GM18858 (cell line): ENCODE data around the gene SLFN14.
"Not testable (repeated sequence)": the region's sequence is repeated elsewhere in the genome, so short reads cannot be mapped to it uniquely, and the experiment has no call there.

ENCODE experiments used
- ATAC-seq: cut with Tn5 transposase; IDR thresholded peaks from one replicate; pipeline ENCODE4 v1.9.1; 2021; ENCODE audit not compliant: unreplicated experiment

SLFN14 gene

GRCh38 chr17:35523296-35523695 is 37.3 kb downstream of the SLFN14 start:
- no peak for ATAC-seq

DNA sequence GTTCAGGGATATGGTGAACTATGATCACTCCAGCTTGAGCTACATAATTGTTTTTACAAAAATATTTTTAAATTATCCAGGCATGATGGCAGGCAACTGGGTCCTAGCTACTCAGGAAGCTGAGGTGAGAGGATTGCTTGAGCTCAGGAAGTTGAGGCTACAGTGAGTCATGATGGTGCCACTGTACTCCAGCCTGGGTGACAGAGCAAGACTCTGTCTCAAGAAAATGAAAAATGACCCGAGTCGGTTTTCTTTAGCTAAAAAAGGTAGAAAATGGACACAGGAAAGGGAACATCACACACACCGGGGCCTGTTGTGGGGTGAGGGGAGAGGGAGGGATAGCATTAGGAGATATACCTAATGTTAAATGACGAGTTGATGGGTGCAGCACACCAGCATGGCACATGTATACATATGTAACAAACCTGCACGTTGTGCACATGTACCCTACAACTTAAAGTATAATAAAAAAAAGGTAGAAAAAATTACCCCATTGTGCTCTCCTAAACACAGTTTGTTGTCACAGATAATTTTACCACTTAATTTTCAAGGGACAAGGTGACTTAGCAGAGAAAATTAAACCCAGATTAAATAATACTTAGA is 38.9 kb downstream of the SLFN14 start:
- ATAC-seq: not testable (repeated sequence)

GRCh38 chr17:35521150-35521549 is 39.5 kb downstream of the SLFN14 start:
- ATAC-seq: no peak

GRCh38 chr17:35519906-35520442 is 40.6 kb downstream of the SLFN14 start:
- ATAC-seq: no peak

GRCh38 chr17:35519439-35519838 is 41.2 kb downstream of the SLFN14 start:
- ATAC-seq: no peak

- not testable (repeated sequence) for ATAC-seq
These were observed 42.2 kb downstream of the SLFN14 start for GRCh38 chr17:35518431-35518830.

DNA sequence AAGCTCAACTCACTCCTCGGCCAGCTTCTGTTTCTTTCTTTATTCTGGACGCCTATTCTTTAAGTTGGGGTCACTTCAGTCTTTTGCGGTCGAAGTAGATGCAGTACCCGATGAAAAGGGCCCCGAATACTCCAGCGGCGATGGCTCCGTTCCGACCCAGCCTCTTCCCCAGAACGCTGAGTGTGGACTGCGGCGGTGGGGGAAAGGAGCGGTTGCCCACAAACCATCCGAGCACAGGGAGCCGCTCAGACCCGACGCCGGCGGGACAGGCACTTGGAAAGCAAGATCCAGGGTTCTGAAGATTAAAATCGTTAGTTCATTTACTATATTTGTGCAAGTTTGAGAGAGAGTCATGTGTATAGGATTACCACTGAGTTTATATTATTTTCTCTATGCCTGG is 45.6 kb downstream of the SLFN14 start:
- no peak for ATAC-seq

DNA sequence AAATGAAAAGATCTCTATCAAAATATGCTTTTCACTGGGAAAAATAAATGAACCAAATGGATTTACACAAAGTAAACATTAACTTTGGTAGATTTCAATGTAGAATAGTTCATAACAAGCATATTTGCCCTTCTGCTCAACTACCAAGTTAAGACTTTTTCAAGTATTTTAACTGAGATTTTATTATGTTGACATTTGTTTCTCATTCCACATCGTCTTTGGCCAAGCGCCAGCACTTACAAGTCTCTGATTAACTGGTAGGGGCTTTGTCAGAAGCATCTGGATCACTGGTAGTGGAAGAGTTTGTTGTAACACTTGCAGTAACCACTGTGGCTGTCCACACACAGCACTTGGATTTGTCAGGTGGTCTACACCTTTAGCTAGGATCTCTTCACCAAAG is 46.1 kb downstream of the SLFN14 start:
- no peak for ATAC-seq
